Trophoblast cell (in vitro differentiated cells and primary cell): Measurements from ENCODE around the gene LTB.

Source experiments
- DNase-seq, 2 donors: peaks; one replicate each; pipeline ENCODE4 v3.0.0-alpha.2; 2016
- H2AFZ ChIP-seq: 2 replicates; pipeline ENCODE4 v1.6.1; 2013; ENCODE audit warnings: low read length, moderate library complexity, mild to moderate bottlenecking; ENCODE audit not compliant: insufficient read depth, poor library complexity
- H2AK5ac ChIP-seq: 2 replicates; pipeline ENCODE4 v1.6.1; 2013; ENCODE audit warnings: mild to moderate bottlenecking, low read length
- H2BK120ac ChIP-seq: 2 replicates; pipeline ENCODE4 v1.6.1; 2013; ENCODE audit warnings: low read length, mild to moderate bottlenecking, moderate library complexity; ENCODE audit not compliant: insufficient read depth, poor library complexity
- H2BK12ac ChIP-seq: 2 replicates; pipeline ENCODE4 v1.6.1; 2013; ENCODE audit warnings: mild to moderate bottlenecking, low read length, moderate library complexity
- H2BK5ac ChIP-seq: 2 replicates; pipeline ENCODE4 v1.6.1; 2013; ENCODE audit warnings: low read length, low read depth, moderate library complexity, mild to moderate bottlenecking; ENCODE audit not compliant: poor library complexity
- H3K14ac ChIP-seq: 2 replicates; pipeline ENCODE4 v1.6.1; 2013; ENCODE audit warnings: mild to moderate bottlenecking, low read length
- H3K18ac ChIP-seq: 2 replicates; pipeline ENCODE4 v1.6.1; 2013; ENCODE audit warnings: mild to moderate bottlenecking, low read length
- H3K23ac ChIP-seq: 2 replicates; pipeline ENCODE4 v1.6.1; 2013; ENCODE audit warnings: low read length
- H3K27ac ChIP-seq: 2 replicates; pipeline ENCODE4 v1.5.1; 2013; ENCODE audit warnings: low read depth, mild to moderate bottlenecking, inconsistent platforms, low read length, moderate library complexity
- H3K27me3 ChIP-seq: 2 replicates; pipeline ENCODE4 v1.6.1; 2013; ENCODE audit warnings: inconsistent platforms, mild to moderate bottlenecking, low read length, moderate library complexity; ENCODE audit not compliant: insufficient read depth
- H3K36me3 ChIP-seq, 2 experiments: 1 replicate in 1 of 2; 2 replicates in 1 of 2; pipeline ENCODE4 v1.6.1; 2013; ENCODE audit warnings: low read length in 2 of 2, mild to moderate bottlenecking in 2 of 2, moderate library complexity in 1 of 2; ENCODE audit not compliant: insufficient read depth in 2 of 2, control insufficient read depth in 1 of 2
- H3K4ac ChIP-seq: 2 replicates; pipeline ENCODE4 v1.6.1; 2013; ENCODE audit warnings: low read depth, mild to moderate bottlenecking, low read length, moderate library complexity
- H3K4me1 ChIP-seq, 2 experiments: 1 replicate in 1 of 2; 2 replicates in 1 of 2; pipeline ENCODE4 v1.6.1; 2013; ENCODE audit warnings: low read length in 2 of 2, mild to moderate bottlenecking in 2 of 2, moderate library complexity in 1 of 2; ENCODE audit not compliant: insufficient read depth in 2 of 2, control insufficient read depth in 1 of 2
- H3K4me2 ChIP-seq: 2 replicates; pipeline ENCODE4 v1.6.1; 2013; ENCODE audit warnings: inconsistent platforms, mild to moderate bottlenecking, low read length, moderate library complexity
- H3K4me3 ChIP-seq: 2 replicates; pipeline ENCODE4 v1.5.1; 2013; ENCODE audit warnings: mild to moderate bottlenecking, low read depth, low read length, inconsistent platforms
- H3K79me1 ChIP-seq: one replicate; pipeline ENCODE4 v1.6.1; 2013; ENCODE audit warnings: low read length
- H3K79me2 ChIP-seq: 2 replicates; pipeline ENCODE4 v1.6.1; 2013; ENCODE audit warnings: low read length, mild to moderate bottlenecking; ENCODE audit not compliant: control insufficient read depth, insufficient read depth, poor library complexity
- H3K9ac ChIP-seq: 2 replicates; pipeline ENCODE4 v1.6.1; 2013; ENCODE audit warnings: mild to moderate bottlenecking, low read length
- H3K9me3 ChIP-seq: 2 replicates; pipeline ENCODE4 v1.6.1; 2013; ENCODE audit warnings: low read depth, mild to moderate bottlenecking, control low read depth, inconsistent platforms, low read length; ENCODE audit not compliant: insufficient read depth
- H4K12ac ChIP-seq: 2 replicates; pipeline ENCODE4 v1.6.1; 2013; ENCODE audit warnings: low read depth, mild to moderate bottlenecking, low read length, moderate library complexity
- H4K8ac ChIP-seq: 2 replicates; pipeline ENCODE4 v1.6.1; 2013; ENCODE audit warnings: low read depth, mild to moderate bottlenecking, low read length, moderate library complexity
- H4K91ac ChIP-seq: one replicate; pipeline ENCODE4 v1.6.1; 2013; ENCODE audit warnings: low read depth, mild to moderate bottlenecking, low read length, moderate library complexity
- WGBS: extraction: QIAGEN DNeasy Blood & Tissue Kit; methylation state at CpG from one replicate; pipeline ENCODE4 v1.1.7; 2013; ENCODE audit warnings: missing lambda C conversion rate; ENCODE audit not compliant: insufficient read length, insufficient coverage; ENCODE audit errors: extremely low coverage; 5-methylcytosine and 5-hydroxymethylcytosine counted together

The LTB gene

GRCh38 chr6:31622684-31623091 is 40.5 kb upstream of the LTB start:
- no peaks in the 10 kb centered on the region for H3K27me3 ChIP-seq
- WGBS: no CpG with 5 or more reads among the region's 10 CpGs
- no peak overlapping the region for H4K8ac ChIP-seq
- no peak overlapping the region for H2BK120ac ChIP-seq
- H3K23ac ChIP-seq: no peak overlapping the region
- no peak overlapping the region for H2BK12ac ChIP-seq
- no peak overlapping the region for H3K4me3 ChIP-seq
- no peaks in the 10 kb centered on the region for H3K9me3 ChIP-seq
- H2AK5ac ChIP-seq: no peak overlapping the region
- no peak overlapping the region for H3K18ac ChIP-seq
- peak overlapping the region; percentile 77 for H3K4ac ChIP-seq
- no peak overlapping the region for H2AFZ ChIP-seq
- H3K4me2 ChIP-seq: peak overlapping the region; percentile 97
- H4K12ac ChIP-seq: no peak overlapping the region
- H2BK5ac ChIP-seq: no peak overlapping the region
- no peak overlapping the region for H3K14ac ChIP-seq
- H3K79me2 ChIP-seq: peaks cover 17% of the 10 kb centered on the region
- peaks cover 44 to 46% of the 10 kb centered on the region in 2 experiments for H3K36me3 ChIP-seq
- DNase-seq: peak; percentile 30 to 63
- H3K9ac ChIP-seq: no peak overlapping the region
- peaks cover 7% of the 10 kb centered on the region for H3K79me1 ChIP-seq
- peaks cover 4 to 7% of the 10 kb centered on the region in 2 experiments for H3K4me1 ChIP-seq
- H3K27ac ChIP-seq: no peak overlapping the region
- H4K91ac ChIP-seq: no peak overlapping the region

DNA sequence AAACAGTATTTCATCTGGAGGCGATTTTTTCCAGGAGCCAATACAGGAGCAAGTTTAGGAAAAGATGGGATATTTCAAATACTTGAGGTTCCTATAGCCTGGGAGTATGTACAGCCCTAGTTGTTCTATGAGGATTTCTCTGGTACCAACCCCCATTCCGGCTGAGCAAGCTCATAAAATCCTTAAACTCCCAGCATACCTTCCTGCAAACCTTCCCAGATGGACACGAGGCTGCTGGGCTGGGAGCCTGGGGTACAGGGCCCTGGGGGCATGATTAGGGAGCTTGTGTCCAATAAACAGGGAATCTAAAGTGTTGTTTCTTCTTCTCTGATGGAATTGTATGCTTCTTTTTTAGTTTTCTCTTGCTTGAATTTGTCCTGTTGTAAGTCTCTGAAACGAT is 39.8 kb upstream of the LTB start:
- Histone ChIP-seq H4K8ac (no peak overlapping the region), H2AK5ac (no peak overlapping the region), H3K27me3 (no peaks in the 10 kb centered on the region), H3K4me1 (peaks cover 4 to 7% of the 10 kb centered on the region in 2 experiments), H3K4me2 (peak overlapping the region; percentile 97), H2BK5ac (no peak overlapping the region), H3K36me3 (peaks cover 39% of the 10 kb centered on the region in 2 experiments), H4K91ac (peak overlapping the region; percentile 2), H3K14ac (peak overlapping the region; percentile 61), H4K12ac (no peak overlapping the region), H3K4ac (peak overlapping the region; percentile 75), H3K9ac (peak overlapping the region; percentile 68), H3K27ac (peak overlapping the region; percentile 64), H3K79me2 (peaks cover 17% of the 10 kb centered on the region), H3K79me1 (peaks cover 7% of the 10 kb centered on the region), H3K4me3 (no peak overlapping the region), H3K9me3 (no peaks in the 10 kb centered on the region), H2BK120ac (no peak overlapping the region), H2AFZ (no peak overlapping the region), H2BK12ac (no peak overlapping the region), H3K23ac (no peak overlapping the region), H3K18ac (no peak overlapping the region)
- DNase-seq: no peak
- no CpG with 5 or more reads among the region's 4 CpGs for WGBS

DNA sequence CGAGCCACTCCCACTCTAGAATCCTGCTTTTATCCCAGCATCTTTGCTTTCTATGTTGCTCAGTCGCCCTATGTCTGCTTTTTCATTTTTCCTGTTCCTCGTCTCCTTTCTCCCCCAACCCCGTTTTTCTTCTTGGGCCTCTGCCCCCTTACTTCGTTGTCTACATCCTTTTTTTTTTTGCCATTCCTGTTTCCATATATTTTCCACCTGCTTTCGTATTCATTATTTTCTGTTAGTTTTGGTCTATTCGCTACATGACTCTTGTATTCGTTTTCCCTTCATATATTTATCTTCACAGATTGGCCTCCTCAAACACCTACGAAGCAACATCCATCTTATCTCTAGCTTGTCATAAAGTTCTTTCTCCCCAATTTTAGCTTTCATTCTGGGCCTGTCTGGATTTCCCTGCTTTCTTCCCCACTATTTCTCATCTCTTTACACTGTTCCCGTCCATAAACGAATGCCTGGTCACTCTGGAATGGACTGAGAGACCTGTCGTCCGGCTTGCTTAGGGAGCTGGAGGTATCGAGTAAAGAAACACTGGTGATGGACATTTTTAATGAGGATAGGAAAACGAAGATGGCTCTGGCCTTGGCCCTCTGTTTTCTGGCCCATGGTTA is 39.2 kb upstream of the LTB start:
- Histone ChIP-seq H3K9ac (peak overlapping the region; percentile 99), H3K79me1 (peaks cover 7% of the 10 kb centered on the region)
- WGBS: no CpG with 5 or more reads among the region's 15 CpGs

GRCh38 chr6:31620586-31621319 is 38.5 kb upstream of the LTB start, which contains the start of gene PRRC2A:
Gene PRRC2A, plus strand, starts transcription at chr6:31620715. Its CDS starts 2,075 bp downstream, at chr6:31622790.
- Histone ChIP-seq H2BK120ac (peak within 1 kb of the TSS; percentile 67), H3K27me3 (no peaks in the 10 kb centered on the region), H3K4ac (peak within 1 kb of the TSS; percentile 75), H3K27ac (peak within 1 kb of the TSS; percentile 92), H3K36me3 (peaks cover 27% of the 10 kb centered on the region in 2 experiments), H4K8ac (peak within 1 kb of the TSS; percentile 92), H3K14ac (peak within 1 kb of the TSS; percentile 73), H3K4me3 (peak within 1 kb of the TSS; percentile 92), H3K23ac (no peak within 1 kb of the TSS), H3K4me2 (peak within 1 kb of the TSS; percentile 97), H3K18ac (peak within 1 kb of the TSS; percentile 58), H2AFZ (peak within 1 kb of the TSS; percentile 75), H2BK12ac (peak within 1 kb of the TSS; percentile 33), H2BK5ac (peak within 1 kb of the TSS; percentile 81), H4K12ac (peak within 1 kb of the TSS; percentile 81), H2AK5ac (peak within 1 kb of the TSS; percentile 26), H3K4me1 (peaks cover 4 to 7% of the 10 kb centered on the region in 2 experiments), H3K9ac (peak within 1 kb of the TSS; percentile 99), H4K91ac (peak within 1 kb of the TSS; percentile 87), H3K9me3 (no peaks in the 10 kb centered on the region), H3K79me1 (peaks cover 7% of the 10 kb centered on the region), H3K79me2 (peaks cover 17% of the 10 kb centered on the region)
- DNase-seq: peak; percentile 47 to 65
- WGBS: no CpG with 5 or more reads among the region's 67 CpGs

More for the DNA sequence above, 39.2 kb upstream of the LTB start:
- H3K4me2 ChIP-seq: peak overlapping the region; percentile 97
- H2BK120ac ChIP-seq: peak overlapping the region; percentile 39
- H3K27ac ChIP-seq: peak overlapping the region; percentile 92
- peak overlapping the region; percentile 80 for H4K8ac ChIP-seq
- peak overlapping the region; percentile 40 for H4K12ac ChIP-seq
- H3K9me3 ChIP-seq: no peaks in the 10 kb centered on the region
- peaks cover 17% of the 10 kb centered on the region for H3K79me2 ChIP-seq
- H3K14ac ChIP-seq: peak overlapping the region; percentile 72
- no peak for DNase-seq
- no peak overlapping the region for H2BK12ac ChIP-seq
- H2BK5ac ChIP-seq: peak overlapping the region; percentile 71
- H2AK5ac ChIP-seq: peak overlapping the region; percentile 26
- H3K4ac ChIP-seq: peak overlapping the region; percentile 75
- peaks cover 4 to 7% of the 10 kb centered on the region in 2 experiments for H3K4me1 ChIP-seq
- no peaks in the 10 kb centered on the region for H3K27me3 ChIP-seq
- H4K91ac ChIP-seq: peak overlapping the region; percentile 78
- peak overlapping the region; percentile 92 for H3K4me3 ChIP-seq
- H2AFZ ChIP-seq: peak overlapping the region; percentile 14
- H3K23ac ChIP-seq: no peak overlapping the region
- H3K36me3 ChIP-seq: peaks cover 33 to 34% of the 10 kb centered on the region in 2 experiments
- peak overlapping the region; percentile 26 for H3K18ac ChIP-seq
